T-helper 1 cell treated with Interleukin-12 subunit alpha and Interleukin-12 subunit beta and Interleukin-4 antibody, amounts not matched to agents 30 μg/mL and 1 μg/mL, for 36 hours (primary cell): ENCODE results near the gene RFESD.
"Not testable (repeated sequence)": the region's sequence is repeated elsewhere in the genome, so short reads cannot be mapped to it uniquely, and the experiment has no call there.

Experiments used
- H3K27ac Mint-ChIP-seq: one replicate; pipeline ENCODE4 v1.8.0; 2021; ENCODE audit warnings: mild to moderate bottlenecking, mixed read lengths
- H3K27me3 Mint-ChIP-seq: one replicate; pipeline ENCODE4 v1.8.0; 2021; ENCODE audit warnings: low read depth, mixed read lengths
- H3K36me3 Mint-ChIP-seq: one replicate; pipeline ENCODE4 v1.8.0; 2021; ENCODE audit warnings: low read depth, mixed read lengths
- H3K4me1 Mint-ChIP-seq: one replicate; pipeline ENCODE4 v1.8.0; 2021; ENCODE audit warnings: low read depth, mixed read lengths
- H3K4me3 Mint-ChIP-seq: one replicate; pipeline ENCODE4 v1.8.0; 2021; ENCODE audit warnings: mild to moderate bottlenecking, moderate library complexity, mixed read lengths
- H3K9me3 Mint-ChIP-seq: one replicate; pipeline ENCODE4 v1.8.0; 2021; ENCODE audit warnings: mixed read lengths

The RFESD gene

DNA sequence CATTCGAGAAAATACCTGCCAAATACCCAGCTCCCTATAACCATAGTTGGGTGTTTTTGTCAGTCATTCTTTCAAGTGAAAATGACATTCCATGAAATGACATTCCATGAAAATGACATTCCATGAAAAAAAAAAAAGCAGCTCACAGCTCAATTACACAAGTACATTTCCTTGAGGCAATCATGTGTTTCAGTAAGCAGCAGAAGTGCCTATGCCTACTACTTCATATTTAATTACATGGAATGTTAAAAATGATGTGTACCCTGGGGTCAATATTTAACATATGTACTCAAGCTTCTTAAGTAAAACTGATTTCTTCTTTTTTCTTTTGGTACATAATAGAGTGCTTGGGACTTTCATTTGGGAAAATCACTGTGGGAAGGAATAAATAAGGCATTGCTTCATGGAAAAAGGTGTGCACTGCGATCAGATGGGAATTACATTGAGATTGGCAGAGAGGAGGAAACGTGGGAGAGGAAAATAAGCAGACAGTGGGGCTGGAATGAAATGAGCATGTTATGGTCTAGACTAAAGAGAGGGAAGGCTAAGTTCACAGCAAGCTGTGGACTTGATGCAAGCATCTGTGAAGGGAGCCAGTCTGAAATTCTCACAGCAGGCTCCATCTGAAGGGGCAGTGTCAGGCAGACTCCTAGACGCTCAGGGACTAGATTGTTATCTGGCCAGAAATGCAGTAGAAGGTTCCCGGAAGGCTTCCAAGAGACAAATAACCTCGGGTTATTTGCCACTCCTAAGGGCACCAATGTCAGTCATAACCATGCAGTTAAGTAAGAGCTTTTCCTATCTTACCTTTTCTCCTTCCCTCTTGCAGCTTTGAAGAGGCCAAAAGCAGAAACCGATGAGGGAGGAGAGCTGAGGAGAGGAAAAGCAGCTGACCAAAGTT, 51.5 kb downstream of the RFESD start:
- Mint-ChIP-seq H3K4me1 (no peaks in the 10 kb centered on the region), H3K27ac (no peak overlapping the region), H3K27me3 (peaks cover 37% of the 10 kb centered on the region), H3K36me3 (no peaks in the 10 kb centered on the region), H3K4me3 (no peak overlapping the region), H3K9me3 (no peaks in the 10 kb centered on the region)

DNA sequence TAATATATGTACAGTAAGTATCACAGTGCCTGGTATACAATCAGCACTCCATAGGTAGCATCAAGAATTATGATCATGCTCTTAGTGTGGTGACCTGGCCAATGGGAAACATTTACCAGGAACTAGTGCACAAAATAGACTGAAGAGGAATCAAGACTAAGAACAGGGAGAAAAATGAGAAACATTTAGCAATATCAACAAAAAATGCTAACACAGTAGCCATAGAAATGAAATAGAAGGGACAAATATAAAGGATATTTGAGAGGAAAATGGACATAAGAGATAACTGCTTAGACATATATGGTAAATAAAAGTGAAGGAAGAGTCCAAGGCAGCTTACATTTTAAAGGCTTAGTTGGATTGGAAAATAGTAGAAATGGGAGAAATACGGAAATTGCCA, 52.8 kb downstream of the RFESD start:
- Mint-ChIP-seq H3K9me3 (no peaks in the 10 kb centered on the region), H3K27ac (no peak overlapping the region), H3K36me3 (no peaks in the 10 kb centered on the region), H3K4me3 (no peak overlapping the region), H3K27me3 (peaks cover 41% of the 10 kb centered on the region), H3K4me1 (no peaks in the 10 kb centered on the region)

DNA sequence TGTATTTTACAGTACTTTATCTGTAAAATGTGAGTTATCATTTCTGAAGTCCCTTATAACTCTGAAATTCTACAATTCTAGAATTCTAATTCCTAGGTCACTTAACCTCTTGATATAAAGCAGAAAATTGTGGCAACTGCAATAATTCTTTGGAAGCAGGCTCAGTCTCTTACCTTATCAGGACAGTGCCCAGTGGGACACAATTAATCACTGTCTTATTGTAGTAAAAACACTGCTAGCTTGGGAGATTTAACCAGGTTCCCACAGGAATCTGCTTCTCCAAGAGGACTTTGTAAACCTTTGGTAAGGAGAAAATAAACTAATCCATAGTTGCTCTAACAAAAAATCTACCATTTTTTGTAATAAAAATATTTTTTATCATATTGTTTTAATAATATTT, 54.5 kb downstream of the RFESD start:
- H3K9me3 Mint-ChIP-seq = no peaks in the 10 kb centered on the region
- no peak overlapping the region for H3K27ac Mint-ChIP-seq
- peaks cover 37% of the 10 kb centered on the region for H3K27me3 Mint-ChIP-seq
- no peaks in the 10 kb centered on the region for H3K4me1 Mint-ChIP-seq
- H3K4me3 Mint-ChIP-seq = no peak overlapping the region
- H3K36me3 Mint-ChIP-seq = no peaks in the 10 kb centered on the region

DNA sequence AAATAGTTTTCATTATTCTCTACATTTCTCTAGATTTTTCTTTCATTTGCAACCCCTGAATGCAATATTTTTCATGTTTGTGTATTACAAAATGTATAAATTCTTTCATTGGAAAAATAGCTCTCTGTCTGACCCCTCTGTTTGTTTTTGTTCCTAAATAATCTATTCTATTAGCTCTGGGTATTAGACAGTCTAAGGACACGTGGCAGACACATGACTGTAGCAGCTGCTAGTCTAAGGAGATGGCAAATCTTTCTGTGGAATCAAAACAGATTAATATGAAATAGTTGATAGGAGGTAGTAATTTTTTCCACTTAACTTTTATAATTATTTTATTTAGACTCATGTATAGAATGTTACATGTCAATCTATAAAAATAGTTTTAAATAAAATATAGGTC, 57.6 kb downstream of the RFESD start:
- Mint-ChIP-seq H3K9me3 (no peaks in the 10 kb centered on the region), H3K27ac (no peak overlapping the region), H3K4me3 (no peak overlapping the region), H3K4me1 (no peaks in the 10 kb centered on the region), H3K36me3 (no peaks in the 10 kb centered on the region), H3K27me3 (peaks cover 46% of the 10 kb centered on the region)

- not testable (repeated sequence) for H3K4me1 Mint-ChIP-seq, H3K36me3 Mint-ChIP-seq, H3K4me3 Mint-ChIP-seq, H3K27ac Mint-ChIP-seq, H3K9me3 Mint-ChIP-seq
- peaks cover 40% of the 10 kb centered on the region for H3K27me3 Mint-ChIP-seq
These were observed 59.6 kb downstream of the RFESD start for GRCh38 chr5:95706196-95706595.

- Mint-ChIP-seq H3K4me1 (no peaks in the 10 kb centered on the region), H3K36me3 (no peaks in the 10 kb centered on the region), H3K27ac (no peak overlapping the region), H3K27me3 (peaks cover 39% of the 10 kb centered on the region), H3K9me3 (no peaks in the 10 kb centered on the region), H3K4me3 (no peak overlapping the region)
These were observed 60.5 kb downstream of the RFESD start for GRCh38 chr5:95707055-95707454.
